OCI-LY1 (cell line): Measurements from ENCODE around the gene CCR7.

ENCODE experiments used
- CTCF ChIP-seq: fragments of 200-600 bp; sonication (generic), shearing (Covaris generic); IDR thresholded peaks from 2 replicates; pipeline ENCODE4 v1.5.1; 2017; ENCODE audit warnings: mild to moderate bottlenecking, antibody characterized with exemption, low read length, moderate library complexity, mixed read lengths
- EZH2 ChIP-seq: fragments of 200-600 bp; sonication (generic), shearing (Covaris generic); IDR thresholded peaks from 2 replicates; pipeline ENCODE4 v1.8.0; 2017; ENCODE audit warnings: borderline replicate concordance, mixed run types, mild to moderate bottlenecking, antibody characterized with exemption, low read length, moderate library complexity, mixed read lengths

- TF ChIP-seq CTCF (no peak), EZH2 (no peak)
Measured at GRCh38 chr17:40520991-40521453, 44.2 kb downstream of the CCR7 start.
